ENCODE results near the gene CPN2. TPM values are rescaled to one million over a fixed set of nuclear protein-coding genes. Genes with fewer than 3 reads are reported as not detected.

CPN2 gene
- total RNA-seq (2014; rRNA removed; shearing (Covaris generic)) = not detected in 2 replicates

DNA sequence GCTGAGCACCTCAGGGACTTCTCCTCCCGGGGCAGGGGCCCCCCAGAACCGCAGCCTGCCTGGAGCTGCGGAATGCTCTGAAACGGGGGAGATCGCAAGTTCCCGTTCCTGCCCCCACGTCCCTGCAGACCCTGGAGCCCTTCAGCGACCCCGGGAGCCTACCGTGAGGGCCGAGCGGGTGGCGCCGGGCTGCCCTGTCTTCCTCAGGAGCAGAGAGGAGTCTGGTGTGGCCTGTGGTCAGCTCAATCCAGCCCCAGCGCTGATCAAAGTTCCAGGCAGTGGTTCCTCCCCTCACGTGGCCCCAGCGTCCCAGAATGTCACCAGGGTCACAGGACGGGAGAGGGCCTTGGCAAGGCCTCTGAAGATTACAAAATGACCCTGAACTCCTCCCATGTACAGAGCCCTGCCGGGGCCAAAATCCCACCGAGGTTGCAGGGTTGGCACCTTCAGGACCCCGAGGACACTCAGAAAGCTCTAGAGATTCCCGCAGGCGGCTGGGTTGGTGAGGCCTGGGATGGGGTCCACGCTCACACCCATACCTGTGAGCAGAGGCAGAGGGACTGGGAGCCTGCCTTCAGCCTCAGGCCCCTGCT, at the start of gene CPN2:
Gene CPN2 (minus strand): TSS at position 249 of the 593 bp plus-strand sequence. CDS start 8,626 bp downstream, outside the sequence.
- no peak for DNase-seq (ENCODE audit: low read depth)

DNA sequence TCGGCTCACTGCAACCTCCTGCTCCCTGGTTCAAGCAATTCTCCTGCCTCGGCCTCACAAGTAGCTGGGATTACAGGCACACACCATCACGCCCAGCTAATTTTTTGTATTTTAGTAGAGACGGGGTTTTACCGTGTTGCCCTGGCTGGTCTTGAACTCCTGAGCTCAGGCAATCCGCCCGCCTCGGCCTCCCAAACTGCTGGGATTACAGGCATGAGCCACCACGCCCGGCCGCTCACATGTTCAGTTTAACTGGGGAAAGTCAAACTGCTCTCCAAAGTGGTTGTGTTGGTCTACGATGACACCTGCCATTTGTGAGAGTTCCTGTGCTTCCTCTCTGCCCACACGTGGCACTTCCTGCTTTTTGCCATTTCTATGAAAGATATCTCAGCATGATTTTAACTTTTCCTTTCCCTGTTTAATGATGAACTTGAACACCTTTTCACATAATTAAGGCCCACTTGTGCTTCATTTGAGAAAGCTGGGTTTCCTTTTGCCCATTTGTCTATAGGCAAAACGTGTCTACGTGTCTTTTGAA, 48.8 kb upstream of the CPN2 start:
- DNase-seq (ENCODE audit: low read depth) = no peak

DNA sequence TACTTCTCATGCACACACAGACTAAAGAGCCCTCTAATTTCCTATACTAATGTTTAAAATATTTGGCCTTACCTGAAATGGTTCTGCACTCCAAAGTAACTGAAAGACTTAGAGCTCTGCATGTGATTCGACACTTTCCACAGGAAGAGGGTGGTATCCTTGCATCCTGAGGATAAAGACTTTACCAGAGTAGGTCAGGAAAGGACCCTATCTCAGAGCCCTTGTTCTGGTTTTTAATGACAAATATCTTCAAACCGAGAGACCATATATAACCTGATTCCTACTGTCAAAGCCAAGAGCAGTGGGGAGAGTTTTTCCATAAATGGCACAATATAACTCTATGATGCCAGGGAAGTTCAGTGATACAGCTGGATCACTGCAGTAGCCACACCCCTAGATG, 48.0 kb upstream of the CPN2 start, which contains the start of gene GP5:
Gene GP5 (minus strand): TSS at position 101 of the 400 bp plus-strand sequence. CDS start 984 bp downstream, outside the sequence.
- no peak for DNase-seq (ENCODE audit: low read depth)

DNA sequence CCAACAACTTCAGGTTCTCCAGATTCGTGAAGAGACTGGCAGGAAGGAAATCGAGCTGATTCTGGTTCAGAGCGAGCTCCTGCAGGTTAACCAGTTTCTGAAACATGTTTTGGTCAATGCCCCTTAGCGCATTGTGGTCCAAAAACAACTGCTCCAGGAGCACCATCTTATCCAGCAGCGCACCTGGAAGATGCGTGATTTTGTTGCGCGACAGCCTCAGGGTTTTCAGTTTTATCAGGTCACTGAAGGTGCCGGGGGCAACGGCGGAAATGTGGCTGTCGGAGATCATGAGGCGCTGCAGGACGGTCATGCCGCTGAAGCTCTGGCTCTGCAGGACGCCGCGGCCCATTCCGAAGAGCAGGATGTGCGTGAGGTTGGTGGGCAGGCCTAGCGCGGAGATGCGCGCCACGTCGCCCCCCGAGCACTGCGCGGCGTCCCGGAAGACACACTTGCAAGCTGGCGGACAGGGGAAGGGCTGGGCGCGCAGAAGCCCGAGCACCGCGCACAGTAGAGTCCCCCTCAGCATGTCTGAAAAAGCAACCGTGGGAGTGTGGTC, 46.7 kb upstream of the CPN2 start:
- no peak for DNase-seq (ENCODE audit: low read depth)

GRCh38 chr3:194396859-194397756, 46.0 kb upstream of the CPN2 start:
- DNase-seq (ENCODE audit: low read depth) = no peak

DNA sequence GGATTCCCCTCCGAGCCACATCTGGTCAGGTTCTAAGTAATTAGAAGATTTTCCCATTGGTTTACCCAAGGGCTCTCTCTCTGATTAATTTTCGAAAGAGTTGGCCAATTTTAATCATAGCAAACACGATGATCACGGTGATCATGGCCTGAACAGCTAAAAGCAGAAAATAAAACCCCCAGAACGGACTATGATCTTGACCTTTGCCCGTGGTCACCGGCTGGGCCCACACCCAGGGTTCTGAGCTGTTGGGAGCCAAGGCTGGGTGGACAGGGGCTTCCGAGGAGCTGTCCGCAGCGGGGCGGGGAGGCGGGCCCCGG, 45.4 kb upstream of the CPN2 start:
- DNase-seq (ENCODE audit: low read depth) = no peak

- DNase-seq (ENCODE audit: low read depth) = no peak
Observed at GRCh38 chr3:194395778-194396538, 44.8 kb upstream of the CPN2 start.

DNA sequence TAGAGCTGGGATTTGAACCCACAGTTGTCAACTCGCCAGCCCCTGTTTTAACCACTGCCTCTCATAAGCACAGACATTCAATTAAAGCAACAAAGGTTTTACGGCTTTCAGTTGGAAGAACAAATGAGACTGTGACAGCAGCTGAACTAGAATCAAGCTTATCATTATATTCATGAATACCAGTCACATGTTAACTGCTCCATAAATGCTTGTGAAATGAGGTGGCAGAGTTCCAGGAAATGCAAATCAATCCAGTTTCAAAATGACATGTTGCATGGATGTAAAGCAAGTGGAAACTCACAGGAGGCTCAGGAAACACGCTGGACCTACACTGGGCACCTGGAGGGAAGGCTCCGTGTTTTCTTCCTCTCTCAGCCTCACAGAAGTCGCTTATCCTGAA, 44.1 kb upstream of the CPN2 start:
- DNase-seq (ENCODE audit: low read depth) = no peak

DNA sequence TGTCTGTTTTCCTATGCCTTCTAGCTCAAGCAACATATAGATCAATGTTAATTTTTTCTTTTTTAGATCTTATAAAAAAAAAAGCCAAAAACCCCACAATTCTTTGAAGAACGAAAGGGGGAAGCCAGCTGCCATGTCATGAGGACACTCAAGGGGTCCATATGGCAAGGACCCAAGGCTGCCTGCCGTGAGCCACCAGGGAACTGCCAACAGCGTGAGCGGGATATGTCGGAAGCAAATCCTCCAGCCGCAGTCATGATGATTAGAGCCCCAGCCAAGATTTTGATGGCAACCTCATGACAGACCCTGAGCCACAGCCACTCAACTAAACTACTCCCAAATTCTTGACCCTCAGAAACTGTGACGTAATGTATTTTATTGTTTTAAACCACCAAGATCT, 41.4 kb upstream of the CPN2 start:
- DNase-seq (ENCODE audit: low read depth) = no peak

DNA sequence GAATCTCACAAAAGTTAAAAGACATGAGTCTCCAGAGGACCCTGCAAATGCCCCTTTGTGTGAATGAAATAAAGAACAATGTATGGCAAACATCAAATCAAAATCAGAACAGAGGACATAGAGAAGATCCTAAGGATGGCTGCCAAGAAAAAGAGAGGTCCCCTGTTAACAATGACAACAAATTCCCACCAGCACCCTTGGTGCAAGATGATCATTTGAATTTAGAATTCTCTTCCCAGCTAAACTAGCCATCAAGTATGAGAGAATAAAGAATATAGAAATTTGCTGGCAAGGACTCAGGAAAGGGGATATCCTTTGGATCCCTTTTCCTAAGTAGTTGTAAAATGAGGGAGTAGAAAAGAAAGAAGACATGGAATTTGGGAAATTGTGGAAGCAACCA, 39.7 kb upstream of the CPN2 start:
- DNase-seq (ENCODE audit: low read depth) = no peak

DNA sequence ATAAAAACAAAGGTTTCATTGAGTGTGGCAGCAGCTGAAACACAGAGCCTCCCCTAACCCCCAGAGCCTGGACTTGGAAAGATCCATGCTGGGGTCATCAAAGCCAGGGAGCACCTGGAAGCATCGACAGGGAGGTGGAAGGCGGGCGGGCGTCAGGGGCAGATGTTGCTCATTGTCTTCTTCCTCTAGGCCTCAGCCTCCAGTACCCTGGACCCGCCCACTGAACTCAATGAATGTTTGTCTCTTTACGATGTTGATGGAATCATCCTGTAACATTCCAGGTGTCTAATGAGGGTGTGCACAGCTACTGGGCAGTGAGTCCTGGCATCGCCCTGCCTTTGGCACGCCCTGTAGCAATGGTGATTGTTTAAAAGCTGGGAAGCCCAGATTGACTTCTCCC, 38.1 kb upstream of the CPN2 start:
- DNase-seq (ENCODE audit: low read depth) = no peak

GRCh38 chr3:194387926-194388418, 36.8 kb upstream of the CPN2 start:
- no peak for DNase-seq (ENCODE audit: low read depth)

DNA sequence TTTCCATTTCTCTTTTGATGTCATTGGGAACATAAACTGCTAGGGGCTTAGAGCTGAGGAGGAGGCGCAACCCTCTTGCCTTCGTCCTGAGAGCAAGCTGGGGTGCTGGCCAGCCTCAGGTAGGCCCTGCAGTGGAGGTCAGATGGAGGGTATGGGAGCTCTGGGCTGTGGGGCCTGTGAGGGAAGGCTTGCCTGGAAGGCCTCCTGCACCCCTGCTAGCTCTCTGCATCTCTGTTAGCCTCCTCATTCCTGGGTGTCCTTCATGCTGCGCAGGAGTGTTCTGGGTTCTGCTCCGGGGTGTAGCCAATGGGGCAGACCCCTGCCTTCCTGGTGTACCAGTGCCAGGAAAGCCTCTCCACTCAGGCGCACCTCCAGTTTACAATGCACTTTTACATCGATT, 36.1 kb upstream of the CPN2 start:
- no peak for DNase-seq (ENCODE audit: low read depth)

DNA sequence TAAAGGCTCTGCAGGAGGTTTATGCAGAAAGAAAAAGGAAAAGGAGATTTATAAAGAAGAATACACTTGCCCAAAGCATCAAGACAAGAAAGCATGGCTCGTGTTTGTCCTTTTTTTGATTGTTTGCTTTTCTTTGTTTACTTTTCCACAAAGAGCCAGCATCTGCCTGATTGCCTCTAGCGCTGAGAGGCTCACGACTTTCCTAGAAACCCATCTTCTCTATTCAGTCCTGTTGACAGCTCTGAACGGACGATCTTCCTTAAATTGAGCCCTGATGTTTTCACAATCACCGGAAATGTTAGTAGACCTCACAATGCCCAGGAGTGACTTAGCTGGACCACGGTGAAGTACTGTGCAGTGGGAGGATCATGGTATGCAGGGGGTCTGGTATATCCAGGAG, 35.5 kb upstream of the CPN2 start:
- DNase-seq (ENCODE audit: low read depth) = no peak

DNA sequence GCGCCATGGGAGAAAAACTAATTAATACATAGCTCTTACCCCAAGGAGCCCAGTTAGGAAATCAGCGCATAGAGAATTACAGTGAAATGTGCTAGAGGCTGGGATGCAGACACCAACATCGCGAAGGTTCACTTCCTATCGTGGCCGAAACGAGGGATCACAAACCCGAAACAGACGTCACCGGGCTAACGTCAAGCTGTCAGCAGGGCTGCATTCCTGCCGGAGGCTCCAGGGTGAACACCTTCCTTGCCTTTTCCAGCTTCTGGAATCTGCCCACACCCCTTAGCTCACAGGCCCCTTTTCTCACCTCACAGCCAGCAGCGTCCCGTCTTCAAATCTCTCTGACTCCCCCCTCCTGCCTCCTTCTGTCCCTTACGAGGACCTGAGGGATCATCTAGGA, 34.9 kb upstream of the CPN2 start:
- DNase-seq (ENCODE audit: low read depth) = no peak

GRCh38 chr3:194384569-194385001, 33.5 kb upstream of the CPN2 start:
- DNase-seq (ENCODE audit: low read depth) = no peak

DNA sequence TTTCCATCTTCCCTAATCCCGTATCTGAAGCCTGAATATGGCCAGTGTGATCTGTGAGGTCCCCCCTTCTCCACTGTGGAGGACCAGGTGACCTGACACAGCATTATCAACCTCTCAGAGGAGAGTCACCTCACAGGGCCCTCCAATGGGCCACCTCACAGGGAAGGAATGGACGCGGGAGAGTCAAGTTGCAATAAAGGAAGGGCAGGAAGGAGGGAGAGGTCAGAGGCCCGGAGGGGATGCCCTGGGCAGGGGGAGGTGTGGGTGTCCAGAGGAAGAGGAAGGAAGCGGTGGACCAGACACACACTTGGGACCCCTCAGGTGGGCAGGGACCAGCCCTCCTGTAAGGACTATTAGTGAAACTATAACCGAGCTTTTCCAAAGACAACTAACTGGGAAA, 33.0 kb upstream of the CPN2 start:
- DNase-seq (ENCODE audit: low read depth) = no peak

- no peak for DNase-seq (ENCODE audit: low read depth)
Observed at GRCh38 chr3:194383276-194383940, 32.3 kb upstream of the CPN2 start.

- DNase-seq (ENCODE audit: low read depth) = no peak
Observed at GRCh38 chr3:194382892-194383223, 31.7 kb upstream of the CPN2 start.

DNA sequence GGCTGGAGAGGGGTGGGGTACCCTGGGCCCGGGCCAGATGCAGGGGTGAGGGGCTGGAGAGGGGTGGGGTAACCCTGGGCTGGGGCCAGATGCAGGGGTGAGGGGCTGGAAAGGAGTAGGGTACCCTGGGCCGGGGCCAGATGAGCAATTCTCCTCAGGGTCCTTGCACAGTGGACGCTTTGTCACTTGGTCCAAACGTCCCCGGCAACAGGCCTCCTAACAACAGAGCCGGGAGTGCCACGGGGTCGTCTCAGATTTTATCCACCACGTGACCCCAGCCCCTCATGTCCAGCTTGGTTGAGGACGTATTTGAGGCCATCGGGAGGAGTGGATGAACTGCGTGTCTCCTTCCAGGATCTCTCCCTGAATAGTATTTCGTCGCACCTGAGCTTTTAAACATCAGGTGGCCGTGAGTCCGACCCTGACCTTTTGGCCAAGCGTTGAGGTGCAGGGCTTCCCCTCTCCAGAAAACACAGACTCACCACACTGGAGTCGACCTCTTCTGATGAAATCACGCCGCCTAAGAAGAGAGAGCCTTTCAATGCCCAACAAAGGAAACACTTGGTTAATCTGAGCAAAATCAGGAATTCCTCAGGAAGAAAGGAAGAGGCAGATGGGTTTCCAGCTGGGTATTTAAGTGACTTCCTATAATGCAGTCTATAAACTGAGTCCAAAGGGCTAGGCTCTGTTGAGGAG, 31.2 kb upstream of the CPN2 start:
- no peak for DNase-seq (ENCODE audit: low read depth)

DNA sequence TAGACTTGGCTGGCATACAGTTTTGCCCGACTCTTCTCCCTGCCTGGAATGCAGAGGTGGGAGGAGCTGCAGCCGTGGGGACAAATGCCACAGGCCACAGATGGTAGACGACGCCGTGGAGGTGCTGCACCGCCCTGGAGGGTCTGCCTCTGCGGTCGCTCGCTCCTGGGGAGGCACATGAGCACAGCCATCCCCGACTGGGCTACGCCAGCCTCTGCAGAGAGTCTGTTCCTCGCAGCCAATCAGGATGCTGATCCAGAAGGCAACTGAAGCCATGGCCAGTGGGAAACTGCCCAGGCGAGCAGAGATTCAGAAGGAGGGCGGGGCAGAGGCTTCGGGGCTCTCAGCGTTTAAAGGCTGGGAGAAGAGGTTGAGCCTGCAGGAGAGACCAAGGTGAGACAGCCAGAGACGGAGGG, 30.3 kb upstream of the CPN2 start:
- peak; percentile 70 for DNase-seq (ENCODE audit: low read depth)

Data from Daoy (cell line).